T-helper 1 cell treated with Interleukin-12 subunit alpha and Interleukin-12 subunit beta and Interleukin-4 antibody, amounts not matched to agents 30 μg/mL and 1 μg/mL, for 36 hours (primary cell): ENCODE measurements around the gene ARF6.
"Not testable (repeated sequence)": the region's sequence is repeated elsewhere in the genome, so short reads cannot be mapped to it uniquely, and the experiment has no call there.

ENCODE experiments used
- H3K27ac Mint-ChIP-seq: one replicate; pipeline ENCODE4 v1.8.0; 2021; ENCODE audit warnings: mild to moderate bottlenecking, mixed read lengths
- H3K27me3 Mint-ChIP-seq: one replicate; pipeline ENCODE4 v1.8.0; 2021; ENCODE audit warnings: low read depth, mixed read lengths
- H3K36me3 Mint-ChIP-seq: one replicate; pipeline ENCODE4 v1.8.0; 2021; ENCODE audit warnings: low read depth, mixed read lengths
- H3K4me1 Mint-ChIP-seq: one replicate; pipeline ENCODE4 v1.8.0; 2021; ENCODE audit warnings: low read depth, mixed read lengths
- H3K4me3 Mint-ChIP-seq: one replicate; pipeline ENCODE4 v1.8.0; 2021; ENCODE audit warnings: mild to moderate bottlenecking, moderate library complexity, mixed read lengths
- H3K9me3 Mint-ChIP-seq: one replicate; pipeline ENCODE4 v1.8.0; 2021; ENCODE audit warnings: mixed read lengths

Gene ARF6

GRCh38 chr14:49933704-49934103 is 40.8 kb downstream of the ARF6 start:
- peaks cover 7% of the 10 kb centered on the region for H3K4me1 Mint-ChIP-seq
- peaks cover 12% of the 10 kb centered on the region for H3K36me3 Mint-ChIP-seq
- H3K4me3 Mint-ChIP-seq = no peak overlapping the region
- no peaks in the 10 kb centered on the region for H3K27me3 Mint-ChIP-seq
- no peak overlapping the region for H3K27ac Mint-ChIP-seq
- H3K9me3 Mint-ChIP-seq = peaks cover 22% of the 10 kb centered on the region

- Mint-ChIP-seq H3K4me1 (peaks cover 10% of the 10 kb centered on the region), H3K4me3 (no peak overlapping the region), H3K27ac (no peak overlapping the region), H3K9me3 (peaks cover 28% of the 10 kb centered on the region), H3K36me3 (peaks cover 17% of the 10 kb centered on the region), H3K27me3 (no peaks in the 10 kb centered on the region)
Observed at GRCh38 chr14:49934646-49935045, 41.8 kb downstream of the ARF6 start.

GRCh38 chr14:49935526-49935925 is 42.6 kb downstream of the ARF6 start:
- H3K4me3 Mint-ChIP-seq = no peak overlapping the region
- peaks cover 32% of the 10 kb centered on the region for H3K9me3 Mint-ChIP-seq
- H3K27me3 Mint-ChIP-seq = no peaks in the 10 kb centered on the region
- H3K4me1 Mint-ChIP-seq = peaks cover 17% of the 10 kb centered on the region
- H3K27ac Mint-ChIP-seq = no peak overlapping the region
- peaks cover 17% of the 10 kb centered on the region for H3K36me3 Mint-ChIP-seq

GRCh38 chr14:49936246-49936645 is 43.4 kb downstream of the ARF6 start:
- peaks cover 16% of the 10 kb centered on the region for H3K36me3 Mint-ChIP-seq
- not testable (repeated sequence) for H3K27ac Mint-ChIP-seq, H3K4me3 Mint-ChIP-seq, H3K27me3 Mint-ChIP-seq
- peaks cover 32% of the 10 kb centered on the region for H3K9me3 Mint-ChIP-seq
- H3K4me1 Mint-ChIP-seq = peaks cover 19% of the 10 kb centered on the region

- Mint-ChIP-seq H3K4me1 (peaks cover 22% of the 10 kb centered on the region), H3K36me3 (peaks cover 16% of the 10 kb centered on the region), H3K9me3 (peaks cover 32% of the 10 kb centered on the region)
- not testable (repeated sequence) for H3K4me3 Mint-ChIP-seq, H3K27me3 Mint-ChIP-seq, H3K27ac Mint-ChIP-seq
Observed at GRCh38 chr14:49936882-49937281, 44.0 kb downstream of the ARF6 start.

GRCh38 chr14:49939215-49939614 is 46.3 kb downstream of the ARF6 start:
- Mint-ChIP-seq H3K36me3 (peaks cover 30% of the 10 kb centered on the region), H3K9me3 (peaks cover 50% of the 10 kb centered on the region), H3K4me1 (peaks cover 39% of the 10 kb centered on the region)
- not testable (repeated sequence) for H3K27me3 Mint-ChIP-seq, H3K4me3 Mint-ChIP-seq, H3K27ac Mint-ChIP-seq

GRCh38 chr14:49939884-49940510 is 47.1 kb downstream of the ARF6 start:
- no peaks in the 10 kb centered on the region for H3K27me3 Mint-ChIP-seq
- peaks cover 41% of the 10 kb centered on the region for H3K4me1 Mint-ChIP-seq
- peak overlapping the region; percentile 73 for H3K27ac Mint-ChIP-seq
- H3K9me3 Mint-ChIP-seq = peaks cover 50% of the 10 kb centered on the region
- peak overlapping the region; percentile 9 for H3K4me3 Mint-ChIP-seq
- peaks cover 30% of the 10 kb centered on the region for H3K36me3 Mint-ChIP-seq

GRCh38 chr14:49940808-49941421 is 48.0 kb downstream of the ARF6 start:
- Mint-ChIP-seq H3K27ac (peak overlapping the region; percentile 90), H3K4me3 (peak overlapping the region; percentile 7), H3K27me3 (no peaks in the 10 kb centered on the region), H3K9me3 (peaks cover 47% of the 10 kb centered on the region), H3K4me1 (peaks cover 50% of the 10 kb centered on the region), H3K36me3 (peaks cover 30% of the 10 kb centered on the region)

- H3K27me3 Mint-ChIP-seq = no peaks in the 10 kb centered on the region
- H3K36me3 Mint-ChIP-seq = peaks cover 23% of the 10 kb centered on the region
- peak overlapping the region; percentile 47 for H3K27ac Mint-ChIP-seq
- no peak overlapping the region for H3K4me3 Mint-ChIP-seq
- H3K9me3 Mint-ChIP-seq = peaks cover 36% of the 10 kb centered on the region
- H3K4me1 Mint-ChIP-seq = peaks cover 59% of the 10 kb centered on the region
Observed at GRCh38 chr14:49942090-49942489, 49.2 kb downstream of the ARF6 start.

GRCh38 chr14:49944501-49944900 is 51.6 kb downstream of the ARF6 start:
- H3K4me1 Mint-ChIP-seq = peaks cover 74% of the 10 kb centered on the region
- no peaks in the 10 kb centered on the region for H3K27me3 Mint-ChIP-seq
- H3K36me3 Mint-ChIP-seq = peaks cover 18% of the 10 kb centered on the region
- peaks cover 24% of the 10 kb centered on the region for H3K9me3 Mint-ChIP-seq
- H3K4me3 Mint-ChIP-seq = no peak overlapping the region
- H3K27ac Mint-ChIP-seq = no peak overlapping the region

GRCh38 chr14:49945448-49946319 is 52.8 kb downstream of the ARF6 start:
- H3K9me3 Mint-ChIP-seq = peaks cover 18% of the 10 kb centered on the region
- peaks cover 66% of the 10 kb centered on the region for H3K4me1 Mint-ChIP-seq
- H3K36me3 Mint-ChIP-seq = peaks cover 16% of the 10 kb centered on the region
- H3K27me3 Mint-ChIP-seq = no peaks in the 10 kb centered on the region
- H3K27ac Mint-ChIP-seq = peak overlapping the region; percentile 75
- H3K4me3 Mint-ChIP-seq = peak overlapping the region; percentile 64
